ENCODE data around the gene CD274. TPM values are rescaled to one million over a fixed set of nuclear protein-coding genes. Genes with fewer than 3 reads are reported as not detected.
"Not testable (repeated sequence)": the region's sequence is repeated elsewhere in the genome, so short reads cannot be mapped to it uniquely, and the experiment has no call there.

Gene CD274
- total RNA-seq, 4 donors from 2014 or later, result 1.4 to 10.4 (median 6.7) TPM

GRCh38 chr9:5430912-5431311, 19.4 kb upstream of the CD274 start:
- DNase-seq (ENCODE audit: low spot score), result no peak
- no peak for ATAC-seq (ENCODE audit: low FRiP score)
- no peak for TF ChIP-seq CTCF (IDR thresholded peaks at IDR 0.05)

- ATAC-seq (ENCODE audit: low FRiP score); DNase-seq (ENCODE audit: low spot score): not testable (repeated sequence)
Measured at GRCh38 chr9:5432890-5433289, 17.5 kb upstream of the CD274 start.

GRCh38 chr9:5433328-5433727, 17.0 kb upstream of the CD274 start:
- DNase-seq (ENCODE audit: low spot score); ATAC-seq (ENCODE audit: low FRiP score): not testable (repeated sequence)

GRCh38 chr9:5433841-5434810, 16.2 kb upstream of the CD274 start:
- DNase-seq (ENCODE audit: low spot score); ATAC-seq (ENCODE audit: low FRiP score): not testable (repeated sequence)

GRCh38 chr9:5435912-5436311, 14.4 kb upstream of the CD274 start:
- TF ChIP-seq CTCF (IDR thresholded peaks at IDR 0.05), result no peak
- DNase-seq (ENCODE audit: low spot score) (no peak), ATAC-seq (ENCODE audit: low FRiP score) (no peak)

GRCh38 chr9:5436441-5436840, 13.9 kb upstream of the CD274 start:
- DNase-seq (ENCODE audit: low spot score) (no peak), ATAC-seq (ENCODE audit: low FRiP score) (no peak)
- no peak for TF ChIP-seq CTCF (IDR thresholded peaks at IDR 0.05)

- ATAC-seq (ENCODE audit: low FRiP score), result peak; percentile 99
- TF ChIP-seq CTCF (IDR thresholded peaks at IDR 0.05), result no peak
- DNase-seq (ENCODE audit: low spot score), result peak; percentile 69
Measured at GRCh38 chr9:5437254-5438216, 12.8 kb upstream of the CD274 start, which contains the start of gene PLGRKT. Gene PLGRKT, minus strand, starts transcription at chr9:5437925. Its CDS starts 5,948 bp downstream, at chr9:5431977.

Measured in omental fat pad (tissue), 4 donors.